Fibroblast of skin of scalp (primary cell): ENCODE data around the gene ARHGDIA.

Experiments
- DNase-seq: peaks from one replicate; pipeline ENCODE4 v3.0.0-alpha.2; 2013

ARHGDIA gene

GRCh38 chr17:81822996-81823819 lies 47.9 kb downstream of the ARHGDIA start:
- no peak for DNase-seq

- no peak for DNase-seq
Observed at GRCh38 chr17:81822312-81822637, 48.9 kb downstream of the ARHGDIA start.

GRCh38 chr17:81821603-81822311 lies 49.4 kb downstream of the ARHGDIA start:
- DNase-seq = peak; percentile 50

- no peak for DNase-seq
Observed at GRCh38 chr17:81821147-81821546, 50.0 kb downstream of the ARHGDIA start.

GRCh38 chr17:81819708-81820107 lies 51.4 kb downstream of the ARHGDIA start:
- DNase-seq = no peak

- DNase-seq = no peak
Observed at GRCh38 chr17:81817758-81818147, 53.4 kb downstream of the ARHGDIA start.
